K562 (cell line): Measurements from ENCODE around the gene LRRC57. TPM values are rescaled to one million over a fixed set of nuclear protein-coding genes. Genes with fewer than 3 reads are reported as not detected.

Source experiments
- ARID1B ChIP-seq: fragments of 450-650 bp; IDR thresholded peaks from 2 replicates; pipeline ENCODE4 v1.6.1; 2016; ENCODE audit warnings: antibody characterized with exemption, mild to moderate bottlenecking, inconsistent platforms
- BACH1 ChIP-seq: fragments of 200-800 bp; sonication (Bioruptor generic); IDR thresholded peaks from 2 replicates; pipeline ENCODE4 v1.6.1; 2016; ENCODE audit warnings: missing genetic modification characterization, missing compliant biosample characterization
- BMI1 ChIP-seq: fragments of 150-350 bp; IDR thresholded peaks from 2 replicates; pipeline ENCODE4 v1.6.1; 2014; ENCODE audit warnings: low read length
- CHD2 ChIP-seq: IDR thresholded peaks from 2 replicates; pipeline ENCODE4 v1.6.1; 2011; ENCODE audit warnings: low read depth, low read length
- CREB3L1 ChIP-seq: fragments of 450-650 bp; IDR thresholded peaks from 2 replicates; pipeline ENCODE4 v1.6.1; 2014; ENCODE audit warnings: low read depth, mild to moderate bottlenecking, moderate library complexity, borderline replicate concordance
- CTBP1 ChIP-seq: fragments of 450-650 bp; IDR thresholded peaks from 2 replicates; pipeline ENCODE4 v1.6.1; 2016; ENCODE audit warnings: borderline replicate concordance
- DIDO1 ChIP-seq: fragments of 450-650 bp; IDR thresholded peaks from 2 replicates; pipeline ENCODE4 v1.6.1; 2016; ENCODE audit warnings: low read depth, missing biosample characterization, missing genetic modification characterization
- EHMT2 ChIP-seq: fragments of 450-650 bp; IDR thresholded peaks from 2 replicates; pipeline ENCODE4 v1.6.1; 2018; ENCODE audit warnings: antibody characterized with exemption
- GABPA ChIP-seq: fragments of 200-800 bp; sonication (Bioruptor generic); conservative IDR thresholded peaks from 2 replicates; pipeline ENCODE4 v1.6.1; 2016; ENCODE audit warnings: low read depth, missing genetic modification characterization, missing compliant biosample characterization
- KLF10 ChIP-seq: fragments of 250-450 bp; sonication (Bioruptor Pico); IDR thresholded peaks from 2 replicates; pipeline ENCODE4 v1.6.1; 2021; ENCODE audit warnings: matching md5 sums
- MYNN ChIP-seq, 2 experiments: sonication (generic); formaldehyde crosslinking in 1 of 2; IDR thresholded peaks; 2 replicates each; pipeline versions ENCODE4 v1.5.0 to v1.6.1; 2016 to 2020; ENCODE audit warnings: antibody characterized with exemption in 1 of 2, missing genetic modification reagents in 1 of 2
- NFRKB ChIP-seq: fragments of 450-650 bp; IDR thresholded peaks from 2 replicates; pipeline ENCODE4 v1.6.1; 2016; ENCODE audit warnings: low read depth
- PHF20 ChIP-seq: fragments of 450-650 bp; IDR thresholded peaks from 2 replicates; pipeline ENCODE4 v1.6.1; 2018; ENCODE audit not compliant: partially characterized antibody
- SFPQ ChIP-seq: fragments of 200-400 bp; formaldehyde crosslinking; IDR thresholded peaks from 2 replicates; pipeline ENCODE4 v1.6.1; 2017; ENCODE audit warnings: mild to moderate bottlenecking, low read depth, low read length, moderate library complexity
- ZBTB11 ChIP-seq, 3 experiments: fragments of 200-800 bp in 1 of 3; fragments of 250-450 bp in 1 of 3; fragments of 450-650 bp in 1 of 3; sonication (Bioruptor Pico) in 1 of 3; sonication (Bioruptor generic) in 1 of 3; formaldehyde crosslinking in 1 of 3; IDR thresholded peaks; 2 replicates each; pipeline versions ENCODE4 v1.6.1 to v1.8.0; 2016 to 2022; ENCODE audit warnings: mild to moderate bottlenecking in 2 of 3, missing genetic modification characterization in 2 of 3, missing compliant biosample characterization in 1 of 3, moderate library complexity in 1 of 3
- ZNF395 ChIP-seq: fragments of 200-800 bp; sonication (Bioruptor generic); IDR thresholded peaks from 2 replicates; pipeline ENCODE4 v1.6.1; 2017; ENCODE audit warnings: missing genetic modification characterization, missing compliant biosample characterization
- polyA plus RNA-seq, 8 experiments: library from polyadenylated mRNA; depleted of rRNA in 4 of 8; stranded (reverse) in 5 of 8; unstranded in 3 of 8; fragments of >200 nt; fragmentation: Nextera tagmentation in 2 of 8; fragmentation: Illumina TruSeq in 1 of 8; extraction: Ambion mirVana in 2 of 8; extraction: Trizol in 1 of 8; gene quantifications; 2 replicates each; pipeline versions ENCODE4 v1.2.1 to v1.2.3, GENCODE V29; 2011 to 2014; ENCODE audit warnings: inconsistent platforms in 1 of 8, missing spikeins in 1 of 8
- total RNA-seq, 7 experiments: library from RNA; depleted of rRNA in 6 of 7; stranded (reverse); fragments of >200 nt in 6 of 7; fragmentation: Illumina TruSeq in 2 of 7; extraction: Trizol in 2 of 7; gene quantifications; 2 replicates each; pipeline versions ENCODE4 v1.2.1 to v1.2.3, GENCODE V29; 2011 to 2021; ENCODE audit warnings: low replicate concordance in 1 of 7

The LRRC57 gene
- total and polyA plus RNA-seq, 9 of the 15 experiments (the other 6 are each of a cell fraction or from before 2014, with no cell fraction given) = 3.9 to 20.4 (median 14.8) TPM

GRCh38 chr15:42548249-42549031 lies at the start of gene LRRC57, which contains the start of gene HAUS2 (continued):
- TF ChIP-seq ZBTB11 (CRISPR knock-in tag; IDR thresholded peaks at IDR 0.05) = peak in 1 of 3 experiments; percentile 73; a peak in 1 of 6 replicates
- peak; percentile 89 for TF ChIP-seq PHF20
- no peak for TF ChIP-seq KLF10 (CRISPR knock-in tag)
- TF ChIP-seq GABPA = peak; percentile 54; the same call in 1 of the 2 replicates
- TF ChIP-seq EHMT2 = no peak
- no peak for TF ChIP-seq MYNN (IDR thresholded peaks at IDR 0.05)
- no peak for TF ChIP-seq MYNN (CRISPR knock-in tag; IDR thresholded peaks at IDR 0.05)
- TF ChIP-seq CREB3L1 = 0 out of 2 replicates have a peak, but pooled peaks have one; percentile 57
- peak; percentile 61; the same call in 1 of the 2 replicates for TF ChIP-seq ZNF395 (CRISPR knock-in tag)
- TF ChIP-seq BMI1 = no peak
- peak; percentile 58; the same call in 1 of the 2 replicates for TF ChIP-seq BACH1 (tag)
- TF ChIP-seq CTBP1 = peak; percentile 90
- TF ChIP-seq DIDO1 = peak; percentile 76; the same call in 1 of the 2 replicates
- TF ChIP-seq ARID1B = peak; percentile 13; the same call in 1 of the 2 replicates
- peak; percentile 87 for TF ChIP-seq NFRKB
- TF ChIP-seq CHD2 = 0 out of 2 replicates have a peak, but pooled peaks have one; percentile 22
- TF ChIP-seq SFPQ = no peak
